GM23248 (cell line): ENCODE measurements around the gene BRPF3. TPM values are rescaled to one million over a fixed set of nuclear protein-coding genes. Genes with fewer than 3 reads are reported as not detected.

Source experiments
- DNase-seq: peaks from one replicate; pipeline ENCODE4 v3.0.0-alpha.2; 2015
- H2AFZ ChIP-seq: fragments of 200-600 bp; sonication (generic); 2 replicates; pipeline ENCODE4 v1.6.1; 2016; ENCODE audit warnings: antibody characterized with exemption
- H3F3A ChIP-seq: fragments of 200-600 bp; sonication (generic); 2 replicates; pipeline ENCODE4 v1.6.1; 2016; ENCODE audit warnings: mild to moderate bottlenecking, antibody characterized with exemption, mixed run types; ENCODE audit not compliant: insufficient read depth
- H3K27ac ChIP-seq: fragments of 200-600 bp; sonication (generic); 2 replicates; pipeline ENCODE4 v1.5.1; 2016; ENCODE audit warnings: mild to moderate bottlenecking
- H3K27me3 ChIP-seq: fragments of 200-600 bp; sonication (generic); replicated peaks from 2 replicates; pipeline ENCODE4 v1.6.1; 2016; ENCODE audit warnings: mild to moderate bottlenecking; ENCODE audit not compliant: insufficient read depth
- H3K36me3 ChIP-seq: fragments of 200-600 bp; sonication (generic); 2 replicates; pipeline ENCODE4 v1.6.1; 2016; ENCODE audit warnings: low read depth, mild to moderate bottlenecking
- H3K4me1 ChIP-seq: fragments of 200-600 bp; sonication (generic); 2 replicates; pipeline ENCODE4 v1.6.1; 2016; ENCODE audit warnings: mild to moderate bottlenecking; ENCODE audit not compliant: insufficient read depth
- H3K4me2 ChIP-seq: fragments of 200-600 bp; sonication (generic); one replicate; pipeline ENCODE4 v1.6.1; 2016; ENCODE audit warnings: mild to moderate bottlenecking; ENCODE audit not compliant: unreplicated experiment
- H3K4me3 ChIP-seq: fragments of 200-600 bp; sonication (generic); 2 replicates; pipeline ENCODE4 v1.5.1; 2016; ENCODE audit warnings: mild to moderate bottlenecking
- H3K79me2 ChIP-seq: fragments of 200-600 bp; sonication (generic); 2 replicates; pipeline ENCODE4 v1.6.1; 2016; ENCODE audit warnings: mild to moderate bottlenecking; ENCODE audit not compliant: insufficient read depth
- H3K9ac ChIP-seq: fragments of 200-600 bp; sonication (generic); 2 replicates; pipeline ENCODE4 v1.6.1; 2016; ENCODE audit warnings: mild to moderate bottlenecking
- H3K9me2 ChIP-seq: fragments of 200-600 bp; sonication (generic); 2 replicates; pipeline ENCODE4 v1.6.1; 2016; ENCODE audit warnings: mixed run types, mild to moderate bottlenecking, moderate library complexity; ENCODE audit not compliant: insufficient read depth
- H3K9me3 ChIP-seq: fragments of 200-600 bp; sonication (generic); one replicate; pipeline ENCODE4 v1.6.1; 2017; ENCODE audit warnings: low read depth
- H4K20me1 ChIP-seq: fragments of 200-600 bp; sonication (generic); 2 replicates; pipeline ENCODE4 v1.6.0; 2016; ENCODE audit not compliant: insufficient read depth
- EZH2 ChIP-seq: fragments of 200-600 bp; sonication (generic); IDR thresholded peaks from 2 replicates; pipeline ENCODE4 v1.6.1; 2018; ENCODE audit warnings: antibody characterized with exemption, mild to moderate bottlenecking; ENCODE audit not compliant: insufficient read depth, poor library complexity, severe bottlenecking
- EZH2phosphoT487 ChIP-seq: fragments of 200-600 bp; sonication (generic); IDR thresholded peaks from 2 replicates; pipeline ENCODE4 v1.6.1; 2018; ENCODE audit warnings: antibody characterized with exemption, moderate library complexity, mild to moderate bottlenecking, low read depth; ENCODE audit not compliant: insufficient read depth
- WGBS, 2 experiments: methylation state at CpG; one replicate each; pipeline ENCODE4 v1.1.6; 2015 to 2017; ENCODE audit warnings: low lambda C conversion rate in 2 of 2, low coverage in 1 of 2; ENCODE audit errors: missing lambda C conversion rate in 2 of 2; 5-methylcytosine and 5-hydroxymethylcytosine counted together
- in situ Hi-C: fragments of 300-500 bp; cut with MboI; formaldehyde crosslinking; loops from 2 replicates; pipeline ENCODE4 v1.15.0; 2020
- polyA plus RNA-seq: library from polyadenylated mRNA; unstranded; fragments of >200 nt; fragmentation: Nextera tagmentation; extraction: Ambion mirVana; gene quantifications from 2 replicates; pipeline ENCODE4 v1.2.1, GENCODE V29; 2016
- total RNA-seq: library from RNA; depleted of rRNA; stranded (reverse); fragments of >200 nt; shearing (Covaris generic); gene quantifications from 2 replicates; pipeline ENCODE4 v1.2.3, GENCODE V29; 2014

Gene BRPF3
- total and polyA plus RNA-seq, 2 experiments from 2014 or later = 6.3 to 7.9 TPM

- no peak for TF ChIP-seq EZH2phosphoT487
- TF ChIP-seq EZH2 = no peak
- peaks cover 32% of the 10 kb centered on the region for H3F3A ChIP-seq
- H3K4me1 ChIP-seq = peaks cover 35% of the 10 kb centered on the region
- H3K9ac ChIP-seq = no peak overlapping the region
- no peaks in the 10 kb centered on the region for H3K9me3 ChIP-seq
- H3K4me3 ChIP-seq = no peak overlapping the region
- DNase-seq = no peak
- H2AFZ ChIP-seq = no peak overlapping the region
- H3K27me3 ChIP-seq = no peaks in the 10 kb centered on the region
- WGBS, 2 experiments = 83 to 91% methylated on average over 2 of the region's 2 CpGs
- no peaks in the 10 kb centered on the region for H3K79me2 ChIP-seq
- no peaks in the 10 kb centered on the region for H4K20me1 ChIP-seq
- in situ Hi-C loops = no loop called here
- no peaks in the 10 kb centered on the region for H3K9me2 ChIP-seq
- no peak overlapping the region for H3K4me2 ChIP-seq
- no peaks in the 10 kb centered on the region for H3K36me3 ChIP-seq
- H3K27ac ChIP-seq = no peak overlapping the region
Measured at GRCh38 chr6:36252005-36252404, 55.5 kb downstream of the BRPF3 start.

- DNase-seq = no peak
- no peaks in the 10 kb centered on the region for H3K9me3 ChIP-seq
- no peaks in the 10 kb centered on the region for H3K36me3 ChIP-seq
- WGBS, 2 experiments = 67 to 70% methylated on average over 8 to 9 of the region's 9 CpGs
- H2AFZ ChIP-seq = no peak overlapping the region
- no peak overlapping the region for H3K9ac ChIP-seq
- H3K27me3 ChIP-seq = peaks cover 5% of the 10 kb centered on the region; the same call in 1 of the 2 replicates
- H3K27ac ChIP-seq = no peak overlapping the region
- TF ChIP-seq EZH2 (no peak), EZH2phosphoT487 (no peak)
- no peaks in the 10 kb centered on the region for H3K4me1 ChIP-seq
- no peaks in the 10 kb centered on the region for H4K20me1 ChIP-seq
- H3K4me2 ChIP-seq = no peak overlapping the region
- H3K4me3 ChIP-seq = no peak overlapping the region
- no peaks in the 10 kb centered on the region for H3K79me2 ChIP-seq
- in situ Hi-C loops = no loop called here
- H3F3A ChIP-seq = no peaks in the 10 kb centered on the region
- H3K9me2 ChIP-seq = no peaks in the 10 kb centered on the region
Measured at GRCh38 chr6:36263390-36264000, 67.0 kb downstream of the BRPF3 start.

GRCh38 chr6:36265744-36266143 lies 69.2 kb downstream of the BRPF3 start:
- Histone ChIP-seq H3K9ac (no peak overlapping the region), H3K4me1 (no peaks in the 10 kb centered on the region), H3K4me3 (no peak overlapping the region), H3K9me3 (no peaks in the 10 kb centered on the region), H4K20me1 (no peaks in the 10 kb centered on the region), H3K27ac (no peak overlapping the region), H3K36me3 (no peaks in the 10 kb centered on the region), H3K27me3 (peaks cover 5% of the 10 kb centered on the region; the same call in 1 of the 2 replicates), H3F3A (no peaks in the 10 kb centered on the region), H2AFZ (no peak overlapping the region), H3K9me2 (no peaks in the 10 kb centered on the region), H3K79me2 (no peaks in the 10 kb centered on the region), H3K4me2 (no peak overlapping the region)
- 75 to 87% methylated on average over 1 of the region's 1 CpG for WGBS, 2 experiments
- TF ChIP-seq EZH2 = no peak
- in situ Hi-C loops = no loop called here
- no peak for DNase-seq

GRCh38 chr6:36266913-36267644 lies 70.5 kb downstream of the BRPF3 start:
- TF ChIP-seq EZH2 (no peak), EZH2phosphoT487 (no peak)
- Histone ChIP-seq H3K27ac (no peak overlapping the region), H3K79me2 (no peaks in the 10 kb centered on the region), H2AFZ (no peak overlapping the region), H3K4me3 (no peak overlapping the region), H3K27me3 (peaks cover 15% of the 10 kb centered on the region; the same call in 1 of the 2 replicates), H3K4me1 (no peaks in the 10 kb centered on the region), H3K9me2 (no peaks in the 10 kb centered on the region), H3F3A (no peaks in the 10 kb centered on the region), H3K9me3 (no peaks in the 10 kb centered on the region), H3K9ac (no peak overlapping the region), H3K4me2 (no peak overlapping the region), H3K36me3 (no peaks in the 10 kb centered on the region), H4K20me1 (no peaks in the 10 kb centered on the region)
- DNase-seq = no peak
- 90 to 95% methylated on average over 11 to 13 of the region's 13 CpGs for WGBS, 2 experiments
- in situ Hi-C loops = no loop called here
